Measurements from ENCODE around the gene SGPL1. TPM values are rescaled to one million over a fixed set of nuclear protein-coding genes. Genes with fewer than 3 reads are reported as not detected.

Gene SGPL1
- total and polyA plus RNA-seq, 10 of the 15 experiments (the other 5 are each of a cell fraction or from before 2014, with no cell fraction given), result 4.9 to 20.7 (median 10.6) TPM

DNA sequence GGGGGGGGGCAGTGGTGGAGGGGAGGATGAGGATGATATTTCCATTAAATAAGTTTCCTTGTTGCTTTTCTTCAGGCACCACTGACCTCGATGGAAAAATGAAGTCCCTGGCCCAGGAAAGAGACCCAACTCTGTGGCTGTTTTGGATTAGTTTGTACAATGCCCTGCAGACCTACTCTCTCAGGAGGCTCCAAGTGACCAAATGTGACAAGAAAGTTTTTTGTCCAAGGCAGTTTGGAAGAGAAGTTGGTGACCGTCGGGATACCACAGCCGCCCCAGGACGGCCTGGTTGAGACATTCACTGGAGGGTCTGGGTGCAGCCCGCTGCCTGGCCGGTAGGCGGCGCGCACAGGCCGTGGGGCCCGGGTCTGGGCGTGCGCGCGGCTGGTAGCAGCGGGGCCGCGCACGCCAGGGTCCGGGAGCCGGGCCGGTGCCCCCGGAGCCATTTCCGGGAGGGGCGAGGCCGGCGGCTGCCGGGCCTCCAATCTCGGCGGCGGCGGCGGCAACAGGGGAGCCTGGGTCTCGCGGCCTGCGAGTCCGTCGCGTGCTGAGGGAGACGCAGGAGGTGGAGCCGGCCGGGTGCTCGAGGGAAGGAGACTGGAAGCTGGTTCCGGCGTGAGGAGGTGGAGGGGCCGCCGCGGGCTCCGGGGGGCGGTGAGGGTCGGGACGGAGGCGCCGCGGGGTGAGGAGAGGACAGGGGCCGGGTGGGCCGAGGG, at the start of gene SGPL1 (continued):
- TF ChIP-seq HDAC6 (IDR thresholded peaks at IDR 0.05; ENCODE audit: unreplicated experiment), result no peak
- TF ChIP-seq MEF2A (IDR thresholded peaks at IDR 0.05; ENCODE audit: insufficient read depth, low read depth, low read length), result 0 out of 2 replicates have a peak, but pooled peaks have one; percentile 40
- TF ChIP-seq ZNF207 (IDR thresholded peaks at IDR 0.05; ENCODE audit: borderline replicate concordance), result peak; percentile 88; the same call in 1 of the 2 replicates
- TF ChIP-seq, protein P1, sequence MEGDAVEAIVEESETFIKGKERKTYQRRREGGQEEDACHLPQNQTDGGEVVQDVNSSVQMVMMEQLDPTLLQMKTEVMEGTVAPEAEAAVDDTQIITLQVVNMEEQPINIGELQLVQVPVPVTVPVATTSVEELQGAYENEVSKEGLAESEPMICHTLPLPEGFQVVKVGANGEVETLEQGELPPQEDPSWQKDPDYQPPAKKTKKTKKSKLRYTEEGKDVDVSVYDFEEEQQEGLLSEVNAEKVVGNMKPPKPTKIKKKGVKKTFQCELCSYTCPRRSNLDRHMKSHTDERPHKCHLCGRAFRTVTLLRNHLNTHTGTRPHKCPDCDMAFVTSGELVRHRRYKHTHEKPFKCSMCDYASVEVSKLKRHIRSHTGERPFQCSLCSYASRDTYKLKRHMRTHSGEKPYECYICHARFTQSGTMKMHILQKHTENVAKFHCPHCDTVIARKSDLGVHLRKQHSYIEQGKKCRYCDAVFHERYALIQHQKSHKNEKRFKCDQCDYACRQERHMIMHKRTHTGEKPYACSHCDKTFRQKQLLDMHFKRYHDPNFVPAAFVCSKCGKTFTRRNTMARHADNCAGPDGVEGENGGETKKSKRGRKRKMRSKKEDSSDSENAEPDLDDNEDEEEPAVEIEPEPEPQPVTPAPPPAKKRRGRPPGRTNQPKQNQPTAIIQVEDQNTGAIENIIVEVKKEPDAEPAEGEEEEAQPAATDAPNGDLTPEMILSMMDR (IDR thresholded peaks at IDR 0.05 in 2 of 3, conservative IDR thresholded peaks at IDR 0.05 in 1 of 3; ENCODE audit: control insufficient read depth in 2 of 3, extremely low read depth in 1 of 3, insufficient read depth in 1 of 3, low read depth in 3 of 3, low read length in 3 of 3), result peak; percentile 93 to 99 (median 99); a peak in 5 of 6 replicates
- TF ChIP-seq ATF7 (IDR thresholded peaks at IDR 0.05; ENCODE audit: low read depth), result no peak
- TF ChIP-seq, protein P2, sequence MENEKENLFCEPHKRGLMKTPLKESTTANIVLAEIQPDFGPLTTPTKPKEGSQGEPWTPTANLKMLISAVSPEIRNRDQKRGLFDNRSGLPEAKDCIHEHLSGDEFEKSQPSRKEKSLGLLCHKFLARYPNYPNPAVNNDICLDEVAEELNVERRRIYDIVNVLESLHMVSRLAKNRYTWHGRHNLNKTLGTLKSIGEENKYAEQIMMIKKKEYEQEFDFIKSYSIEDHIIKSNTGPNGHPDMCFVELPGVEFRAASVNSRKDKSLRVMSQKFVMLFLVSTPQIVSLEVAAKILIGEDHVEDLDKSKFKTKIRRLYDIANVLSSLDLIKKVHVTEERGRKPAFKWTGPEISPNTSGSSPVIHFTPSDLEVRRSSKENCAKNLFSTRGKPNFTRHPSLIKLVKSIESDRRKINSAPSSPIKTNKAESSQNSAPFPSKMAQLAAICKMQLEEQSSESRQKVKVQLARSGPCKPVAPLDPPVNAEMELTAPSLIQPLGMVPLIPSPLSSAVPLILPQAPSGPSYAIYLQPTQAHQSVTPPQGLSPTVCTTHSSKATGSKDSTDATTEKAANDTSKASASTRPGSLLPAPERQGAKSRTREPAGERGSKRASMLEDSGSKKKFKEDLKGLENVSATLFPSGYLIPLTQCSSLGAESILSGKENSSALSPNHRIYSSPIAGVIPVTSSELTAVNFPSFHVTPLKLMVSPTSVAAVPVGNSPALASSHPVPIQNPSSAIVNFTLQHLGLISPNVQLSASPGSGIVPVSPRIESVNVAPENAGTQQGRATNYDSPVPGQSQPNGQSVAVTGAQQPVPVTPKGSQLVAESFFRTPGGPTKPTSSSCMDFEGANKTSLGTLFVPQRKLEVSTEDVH (IDR thresholded peaks at IDR 0.05; ENCODE audit: low read depth, partially characterized antibody), result no peak
- no peak for TF ChIP-seq TCF7 (IDR thresholded peaks at IDR 0.05; ENCODE audit: borderline replicate concordance)
- TF ChIP-seq SIN3A (IDR thresholded peaks at IDR 0.05; ENCODE audit: low read depth, low read length), result no peak
- TF ChIP-seq PML (IDR thresholded peaks at IDR 0.05; ENCODE audit: low read length), result no peak
- peak; percentile 98 for TF ChIP-seq SMARCA5 (IDR thresholded peaks at IDR 0.05)
- no peak for TF ChIP-seq ZZZ3 (IDR thresholded peaks at IDR 0.05; ENCODE audit: control insufficient read depth, insufficient read length, low read depth)
- TF ChIP-seq NR2C2 (IDR thresholded peaks at IDR 0.05; ENCODE audit: borderline replicate concordance, control insufficient read depth, insufficient read length, low read depth), result no peak
- no peak for TF ChIP-seq KDM1A (IDR thresholded peaks at IDR 0.05; ENCODE audit: borderline replicate concordance)
- no peak for TF ChIP-seq ZBED1 (IDR thresholded peaks at IDR 0.05; ENCODE audit: borderline replicate concordance)
- TF ChIP-seq MYC (IDR thresholded peaks at IDR 0.05; ENCODE audit: insufficient read depth, insufficient read length, insufficient replicate concordance, low read length, severe bottlenecking), result no peak
- TF ChIP-seq GATAD2B (conservative IDR thresholded peaks at IDR 0.05; ENCODE audit: low read depth), result peak; percentile 85
- TF ChIP-seq, protein P3, sequence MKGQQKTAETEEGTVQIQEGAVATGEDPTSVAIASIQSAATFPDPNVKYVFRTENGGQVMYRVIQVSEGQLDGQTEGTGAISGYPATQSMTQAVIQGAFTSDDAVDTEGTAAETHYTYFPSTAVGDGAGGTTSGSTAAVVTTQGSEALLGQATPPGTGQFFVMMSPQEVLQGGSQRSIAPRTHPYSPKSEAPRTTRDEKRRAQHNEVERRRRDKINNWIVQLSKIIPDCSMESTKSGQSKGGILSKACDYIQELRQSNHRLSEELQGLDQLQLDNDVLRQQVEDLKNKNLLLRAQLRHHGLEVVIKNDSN (IDR thresholded peaks at IDR 0.05; ENCODE audit: borderline replicate concordance, extremely low read length, insufficient read depth, low read depth, low read length), result no peak
- TF ChIP-seq, protein P4, sequence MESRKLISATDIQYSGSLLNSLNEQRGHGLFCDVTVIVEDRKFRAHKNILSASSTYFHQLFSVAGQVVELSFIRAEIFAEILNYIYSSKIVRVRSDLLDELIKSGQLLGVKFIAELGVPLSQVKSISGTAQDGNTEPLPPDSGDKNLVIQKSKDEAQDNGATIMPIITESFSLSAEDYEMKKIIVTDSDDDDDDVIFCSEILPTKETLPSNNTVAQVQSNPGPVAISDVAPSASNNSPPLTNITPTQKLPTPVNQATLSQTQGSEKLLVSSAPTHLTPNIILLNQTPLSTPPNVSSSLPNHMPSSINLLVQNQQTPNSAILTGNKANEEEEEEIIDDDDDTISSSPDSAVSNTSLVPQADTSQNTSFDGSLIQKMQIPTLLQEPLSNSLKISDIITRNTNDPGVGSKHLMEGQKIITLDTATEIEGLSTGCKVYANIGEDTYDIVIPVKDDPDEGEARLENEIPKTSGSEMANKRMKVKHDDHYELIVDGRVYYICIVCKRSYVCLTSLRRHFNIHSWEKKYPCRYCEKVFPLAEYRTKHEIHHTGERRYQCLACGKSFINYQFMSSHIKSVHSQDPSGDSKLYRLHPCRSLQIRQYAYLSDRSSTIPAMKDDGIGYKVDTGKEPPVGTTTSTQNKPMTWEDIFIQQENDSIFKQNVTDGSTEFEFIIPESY (IDR thresholded peaks at IDR 0.05), result no peak
- TF ChIP-seq ZNF217 (IDR thresholded peaks at IDR 0.05), result no peak; the same call in 1 of the 2 replicates
- no peak for TF ChIP-seq RCOR1 (conservative IDR thresholded peaks at IDR 0.05; ENCODE audit: low read depth, low read length)

Measured in GM12878 (cell line).